ENCODE data around the gene CBX7. TPM values are rescaled to one million over a fixed set of nuclear protein-coding genes. Genes with fewer than 3 reads are reported as not detected.
A peak's percentile ranks its signal among the peaks of the same experiment; 100 is the strongest.

The CBX7 gene
- total RNA-seq, 2 experiments from 2014 or later = 48.6 to 49.1 TPM

DNA sequence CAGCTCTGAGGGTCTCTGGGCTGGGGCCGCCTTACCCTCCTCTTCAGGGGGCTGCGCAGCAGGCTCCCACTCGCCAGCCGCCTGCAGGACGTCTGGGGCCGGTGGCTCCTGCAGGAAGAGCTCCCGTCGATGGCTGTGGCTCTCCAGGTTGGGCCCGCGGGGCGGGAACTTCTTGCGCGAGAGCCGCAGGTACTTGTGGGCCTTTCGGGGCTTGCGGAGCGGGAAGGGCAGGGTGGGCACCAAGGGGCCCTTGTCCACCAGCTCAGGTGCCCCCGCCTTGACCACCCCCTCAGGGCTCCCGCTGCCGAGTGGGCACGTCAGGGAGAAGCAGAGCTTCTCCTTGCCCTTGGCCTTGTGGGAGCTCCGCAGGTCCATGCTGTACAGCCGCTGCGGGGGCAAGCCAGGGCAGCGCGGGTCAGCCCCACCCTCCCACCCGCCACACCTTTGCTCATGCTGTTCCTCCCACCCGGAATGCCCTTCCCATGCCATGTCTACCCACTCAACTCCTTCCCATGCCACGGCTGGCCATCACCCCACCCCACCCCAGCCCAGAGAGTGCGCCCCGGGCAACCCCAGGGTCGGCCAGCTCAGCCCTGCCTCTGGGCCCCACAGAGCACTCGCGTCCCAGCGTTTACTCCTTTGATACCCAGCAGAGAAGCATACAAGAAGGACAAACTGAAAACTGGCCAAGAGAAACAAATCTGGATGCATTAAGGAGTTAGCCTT is 18.0 kb downstream of the CBX7 start:
- Histone ChIP-seq H3K27ac (ENCODE audit: low read depth in 1 of 2, low read length in 2 of 2) (no peak overlapping the region), H3K4me1 (ENCODE audit: insufficient read depth, low read length) (no peaks in the 10 kb centered on the region), H3K36me3 (ENCODE audit: insufficient read depth, low read length) (peaks cover 52% of the 10 kb centered on the region), H3K4me3 (ENCODE audit: low read length) (no peak overlapping the region), H3K27me3 (ENCODE audit: control insufficient read depth in 1 of 2, insufficient read depth in 2 of 2, low read length in 2 of 2) (no peaks in the 10 kb centered on the region), H3K9me3 (ENCODE audit: control insufficient read depth in 1 of 2, insufficient read depth in 1 of 2, low read length in 2 of 2) (no peaks in the 10 kb centered on the region)
- no peak for TF ChIP-seq CTCF (IDR thresholded peaks at IDR 0.05)
- DNase-seq (peak in 1 of 14 experiments; percentile 21), ATAC-seq (ENCODE audit: poor library complexity) (no peak)
- Mint-ChIP-seq H3K4me1 (ENCODE audit: low read depth) (peaks cover 5% of the 10 kb centered on the region), H3K36me3 (ENCODE audit: low read depth) (peaks cover 41% of the 10 kb centered on the region), H3K27ac (no peak overlapping the region), H3K27me3 (no peaks in the 10 kb centered on the region), H3K4me3 (no peak overlapping the region), H3K9me3 (no peaks in the 10 kb centered on the region)
- intact Hi-C loops (cut with DNase I, micrococcal nuclease) = no loop called here
- ChIA-PET POLR2A (interaction anchor here (0.6 to 2.0 kb wide), 5 partner anchors 8 to 184 kb away, joined by 3 to 10 read pairs (median 3); partner anchors contain the start of gene RPL3), CTCF (interaction anchor here (1.2 to 2.0 kb wide), 2 partner anchors 182 to 185 kb away, joined by 6 to 9 read pairs; partner anchors contain the start of gene RPL3)

DNA sequence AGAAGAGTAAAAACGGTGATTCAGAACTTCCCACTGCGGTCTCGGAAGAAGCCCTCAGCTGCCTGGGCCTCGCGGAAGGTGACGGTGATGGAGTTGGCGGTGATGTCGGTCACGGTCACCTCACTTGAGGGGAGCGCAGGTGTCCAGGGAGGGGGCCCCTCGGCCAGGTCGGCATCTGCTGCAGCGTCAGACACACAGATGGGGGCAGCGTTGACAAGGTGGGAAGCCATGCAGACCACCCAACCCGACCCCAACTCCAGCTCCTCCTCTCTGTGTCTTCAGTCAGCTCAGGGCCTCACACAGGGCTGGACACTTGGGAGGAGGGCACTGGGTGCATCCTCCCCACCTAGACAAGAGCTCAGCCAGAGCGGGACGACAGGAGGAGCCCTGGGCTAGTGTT is 18.6 kb downstream of the CBX7 start:
- H3K27me3 ChIP-seq (ENCODE audit: control insufficient read depth in 1 of 2, insufficient read depth in 2 of 2, low read length in 2 of 2) = no peaks in the 10 kb centered on the region
- H3K27me3 Mint-ChIP-seq = no peaks in the 10 kb centered on the region
- H3K27ac ChIP-seq (ENCODE audit: low read depth in 1 of 2, low read length in 2 of 2) = no peak overlapping the region
- H3K4me3 Mint-ChIP-seq = no peak overlapping the region
- no peak overlapping the region for H3K4me3 ChIP-seq (ENCODE audit: low read length)
- CTCF ChIA-PET = interaction anchor here (2.0 kb wide), 1 partner anchor 183 kb away, joined by 9 read pairs; no protein-coding TSS in a partner anchor
- POLR2A ChIA-PET = interaction anchor here (1.3 to 2.0 kb wide), 2 partner anchors 8 to 185 kb away, joined by 3 to 10 read pairs; partner anchors contain the start of gene RPL3
- H3K27ac Mint-ChIP-seq = no peak overlapping the region
- no peaks in the 10 kb centered on the region for H3K9me3 Mint-ChIP-seq
- no peaks in the 10 kb centered on the region for H3K9me3 ChIP-seq (ENCODE audit: control insufficient read depth in 1 of 2, insufficient read depth in 1 of 2, low read length in 2 of 2)
- ATAC-seq (ENCODE audit: poor library complexity) (no peak), DNase-seq (no peak)
- peaks cover 41% of the 10 kb centered on the region for H3K36me3 Mint-ChIP-seq (ENCODE audit: low read depth)
- H3K36me3 ChIP-seq (ENCODE audit: insufficient read depth, low read length) = peaks cover 50% of the 10 kb centered on the region
- no peaks in the 10 kb centered on the region for H3K4me1 ChIP-seq (ENCODE audit: insufficient read depth, low read length)
- intact Hi-C loops (cut with DNase I, micrococcal nuclease) = no loop called here
- peaks cover 5% of the 10 kb centered on the region for H3K4me1 Mint-ChIP-seq (ENCODE audit: low read depth)
- no peak for TF ChIP-seq CTCF (IDR thresholded peaks at IDR 0.05)

DNA sequence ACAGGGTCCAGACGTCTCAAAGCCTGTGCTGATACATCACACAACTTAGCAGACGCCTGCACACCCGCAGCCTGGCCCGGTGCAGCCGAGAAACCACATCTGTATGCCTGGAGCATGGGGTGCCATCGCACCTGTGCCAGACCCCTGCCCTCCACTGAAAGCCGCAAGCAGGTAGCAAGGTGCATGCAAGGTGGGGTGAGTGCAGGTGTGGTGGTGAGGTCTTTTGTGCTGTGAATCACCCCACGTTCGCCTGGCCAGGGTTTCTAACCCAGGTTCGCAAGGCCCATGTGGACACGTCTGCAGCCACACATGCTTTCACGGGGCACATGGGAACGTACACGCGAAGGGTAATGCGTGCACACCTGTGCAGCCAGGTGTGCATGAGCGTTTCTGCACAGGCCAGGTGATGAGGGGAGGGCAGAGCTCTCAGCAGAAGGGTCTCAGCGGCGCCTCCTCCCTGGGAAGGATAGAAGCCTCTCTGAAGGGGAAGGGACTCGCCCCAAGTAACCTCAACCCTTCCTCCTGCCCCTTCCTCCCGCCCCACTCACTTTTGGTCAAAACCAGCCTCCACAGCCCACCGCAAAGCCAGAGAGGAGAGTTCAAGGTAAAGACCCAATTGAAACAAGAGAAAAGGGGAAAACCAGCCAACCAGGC is 19.5 kb downstream of the CBX7 start:
- ChIA-PET POLR2A (no interaction called here), CTCF (no interaction called here)
- Histone ChIP-seq H3K4me3 (ENCODE audit: low read length) (no peak overlapping the region), H3K9me3 (ENCODE audit: control insufficient read depth in 1 of 2, insufficient read depth in 1 of 2, low read length in 2 of 2) (no peaks in the 10 kb centered on the region), H3K27ac (ENCODE audit: low read depth in 1 of 2, low read length in 2 of 2) (no peak overlapping the region), H3K27me3 (ENCODE audit: control insufficient read depth in 1 of 2, insufficient read depth in 2 of 2, low read length in 2 of 2) (no peaks in the 10 kb centered on the region), H3K4me1 (ENCODE audit: insufficient read depth, low read length) (no peaks in the 10 kb centered on the region), H3K36me3 (ENCODE audit: insufficient read depth, low read length) (peaks cover 43% of the 10 kb centered on the region)
- H3K4me1 Mint-ChIP-seq (ENCODE audit: low read depth) = peaks cover 5% of the 10 kb centered on the region
- peaks cover 41% of the 10 kb centered on the region for H3K36me3 Mint-ChIP-seq (ENCODE audit: low read depth)
- DNase-seq (no peak), ATAC-seq (ENCODE audit: poor library complexity) (no peak)
- no peaks in the 10 kb centered on the region for H3K27me3 Mint-ChIP-seq
- intact Hi-C loops (cut with DNase I, micrococcal nuclease) = no loop called here
- no peak overlapping the region for H3K4me3 Mint-ChIP-seq
- no peak overlapping the region for H3K27ac Mint-ChIP-seq
- no peak for TF ChIP-seq CTCF (IDR thresholded peaks at IDR 0.05)
- no peaks in the 10 kb centered on the region for H3K9me3 Mint-ChIP-seq

Measured in CD4-positive, alpha-beta T cell (primary cell).